PC-3 (cell line): Measurements from ENCODE around the gene PRMT6. TPM values are rescaled to one million over a fixed set of nuclear protein-coding genes. Genes with fewer than 3 reads are reported as not detected.

Experiments
- ATAC-seq: fragments of 200-7000 bp; cut with Tn5 transposase; 2 replicates; pipeline ENCODE4 v1.9.1; 2020; ENCODE audit warnings: mild to moderate bottlenecking, moderate library complexity
- BruUV-seq: library from RNA; stranded (reverse); fragments of 400-500 nt; replicated peaks from 2 replicates; lab custom pipeline; 2021; lab: Mats Ljungman, UMichigan
- CTCF ChIA-PET: fragments of 300-600 bp; sonication (Branson Sonifier 250); formaldehyde crosslinking; loops from one replicate; lab custom pipeline; 2022; ENCODE audit warnings: antibody characterized with exemption; lab: Charles Lee
- POLR2A ChIA-PET: fragments of 300-600 bp; sonication (Branson Sonifier 250); formaldehyde crosslinking; loops from one replicate; lab custom pipeline; 2022; ENCODE audit warnings: antibody characterized with exemption; ENCODE audit not compliant: unreplicated experiment; lab: Charles Lee
- DNase-seq: peaks from one replicate; pipeline ENCODE4 v3.0.0-alpha.2; 2015
- H2AFZ ChIP-seq: fragments of 300-600 bp; sonication (generic); 2 replicates; pipeline ENCODE4 v1.6.0; 2016; ENCODE audit warnings: antibody characterized with exemption, low read length
- H3F3A ChIP-seq: fragments of 300-600 bp; sonication (generic); one replicate; pipeline ENCODE4 v1.6.0; 2017; ENCODE audit warnings: antibody characterized with exemption, low read length, control low read depth, mild to moderate bottlenecking; ENCODE audit not compliant: unreplicated experiment
- H3K27ac ChIP-seq: fragments of 300-600 bp; sonication (generic); 2 replicates; pipeline ENCODE4 v1.5.1; 2016; ENCODE audit warnings: mild to moderate bottlenecking, low read length
- H3K27me3 ChIP-seq: fragments of 300-600 bp; sonication (generic); 2 replicates; pipeline ENCODE4 v1.6.1; 2016; ENCODE audit warnings: low read length, mixed read lengths
- H3K36me3 ChIP-seq: fragments of 300-600 bp; sonication (generic); 2 replicates; pipeline ENCODE4 v1.6.1; 2016; ENCODE audit warnings: low read depth, mixed run types, low read length, mixed read lengths
- H3K4me1 ChIP-seq: fragments of 300-600 bp; sonication (generic); 2 replicates; pipeline ENCODE4 v1.5.1; 2016; ENCODE audit warnings: low read length; ENCODE audit not compliant: insufficient read depth
- H3K4me2 ChIP-seq: fragments of 300-600 bp; sonication (generic); 2 replicates; pipeline ENCODE4 v1.6.0; 2016; ENCODE audit warnings: low read length
- H3K4me3 ChIP-seq: fragments of 300-600 bp; sonication (generic); 2 replicates; pipeline ENCODE4 v1.5.1; 2016; ENCODE audit warnings: mild to moderate bottlenecking, low read length, mixed read lengths
- H3K79me2 ChIP-seq: fragments of 300-600 bp; sonication (generic); 2 replicates; pipeline ENCODE4 v1.6.1; 2017; ENCODE audit warnings: low read length, mixed read lengths
- H3K9ac ChIP-seq: fragments of 300-600 bp; sonication (generic); 2 replicates; pipeline ENCODE4 v1.6.0; 2016; ENCODE audit warnings: mild to moderate bottlenecking, low read length
- H3K9me2 ChIP-seq: fragments of 300-600 bp; sonication (generic); replicated peaks from 2 replicates; pipeline ENCODE4 v1.6.1; 2016; ENCODE audit warnings: mixed run types, low read length, mixed read lengths
- H3K9me3 ChIP-seq: fragments of 300-600 bp; sonication (generic); 2 replicates; pipeline ENCODE4 v1.6.1; 2016; ENCODE audit warnings: low read length, mixed read lengths
- H4K20me1 ChIP-seq: fragments of 300-600 bp; sonication (generic); 2 replicates; pipeline ENCODE4 v1.6.1; 2016; ENCODE audit warnings: low read length, mixed read lengths
- CTCF ChIP-seq: fragments of 300-600 bp; sonication (generic); conservative IDR thresholded peaks from 2 replicates; pipeline ENCODE4 v1.5.1; 2017; ENCODE audit warnings: antibody characterized with exemption, low read depth, mild to moderate bottlenecking, low read length
- EZH2phosphoT487 ChIP-seq: fragments of 300-600 bp; sonication (generic); IDR thresholded peaks from 2 replicates; pipeline ENCODE4 v1.6.1; 2018; ENCODE audit warnings: mild to moderate bottlenecking, antibody characterized with exemption, low read length, borderline replicate concordance
- intact Hi-C: fragments of 100-400 bp; cut with micrococcal nuclease; formaldehyde crosslinking; loops from 2 replicates; pipeline ENCODE4 v1.9.0; 2023
- total RNA-seq: library from RNA; depleted of rRNA; stranded (reverse); fragments of >200 nt; gene quantifications from 2 replicates; pipeline ENCODE4 v1.2.3, GENCODE V29; 2014; rRNA removed

The PRMT6 gene
- total RNA-seq, 1 experiment from 2014 or later = 20.7 TPM

GRCh38 chr1:107105914-107106313, 49.4 kb downstream of the PRMT6 start:
- intact Hi-C loops = no loop called here
- no TSS peak for BruUV-seq
- CTCF ChIA-PET = no interaction called here

More at GRCh38 chr1:107105914-107106313, 49.4 kb downstream of the PRMT6 start:
- Histone ChIP-seq H4K20me1 (no peaks in the 10 kb centered on the region), H3K9me3 (no peaks in the 10 kb centered on the region), H3K36me3 (no peaks in the 10 kb centered on the region), H3K4me3 (no peak overlapping the region), H3F3A (no peaks in the 10 kb centered on the region), H3K27ac (no peak overlapping the region), H3K79me2 (no peaks in the 10 kb centered on the region), H3K9ac (no peak overlapping the region), H3K4me1 (no peaks in the 10 kb centered on the region), H3K9me2 (no peaks in the 10 kb centered on the region), H3K4me2 (no peak overlapping the region), H2AFZ (no peak overlapping the region), H3K27me3 (no peaks in the 10 kb centered on the region)
- DNase-seq (no peak), ATAC-seq (no peak)
- TF ChIP-seq EZH2phosphoT487 (no peak), CTCF (no peak)
- POLR2A ChIA-PET = no interaction called here

Other genes with a start within 250 kb of the PRMT6 start
- 6.7 and 6.8 TPM in 2 replicates for gene NTNG1, start 84.4 kb downstream of the PRMT6 start, total RNA-seq